ENCODE measurements around the gene EFCAB8. TPM values are rescaled to one million over a fixed set of nuclear protein-coding genes. Genes with fewer than 3 reads are reported as not detected.

The EFCAB8 gene
- total RNA-seq, 1 experiment from 2014 or later, result not detected

GRCh38 chr20:33005132-33005566 lies 146.4 kb downstream of the EFCAB8 start:
- ChIA-PET CTCF (interaction anchor here (0.7 to 1.9 kb wide), 4 partner anchors 35 to 1133 kb away, joined by 3 to 5 read pairs (median 3); no protein-coding TSS in a partner anchor), POLR2A (no interaction called here)
- no peaks in the 10 kb centered on the region for H3K36me3 Mint-ChIP-seq (ENCODE audit: insufficient read depth, unreplicated experiment)
- BruUV-seq (replicated peaks), result no TSS peak
- intact Hi-C loops (cut with micrococcal nuclease), result no loop called here
- no peak overlapping the region for H3K27ac Mint-ChIP-seq (ENCODE audit: low read depth, unreplicated experiment)
- H3K4me1 Mint-ChIP-seq (ENCODE audit: insufficient read depth, unreplicated experiment), result no peaks in the 10 kb centered on the region
- no peak overlapping the region for H3K4me3 Mint-ChIP-seq (ENCODE audit: unreplicated experiment)
- peak; percentile 48 for TF ChIP-seq CTCF (IDR thresholded peaks at IDR 0.05; ENCODE audit: unreplicated experiment)
- peaks cover 35% of the 10 kb centered on the region for H3K27me3 Mint-ChIP-seq (ENCODE audit: insufficient read depth, unreplicated experiment)
- DNase-seq (ENCODE audit: unreplicated experiment), result peak; percentile 30
- peaks cover 8% of the 10 kb centered on the region for H3K9me3 Mint-ChIP-seq (ENCODE audit: unreplicated experiment)

GRCh38 chr20:33005908-33006775 lies 147.4 kb downstream of the EFCAB8 start:
- no TSS peak for BruUV-seq (replicated peaks)
- ChIA-PET CTCF (interaction anchor here (1.0 to 1.9 kb wide), 3 partner anchors 8 to 216 kb away, joined by 3 to 5 read pairs (median 4); no protein-coding TSS in a partner anchor), POLR2A (no interaction called here)
- intact Hi-C loops (cut with micrococcal nuclease), result no loop called here
- H3K27ac Mint-ChIP-seq (ENCODE audit: low read depth, unreplicated experiment), result no peak overlapping the region
- no peak for TF ChIP-seq CTCF (IDR thresholded peaks at IDR 0.05; ENCODE audit: unreplicated experiment)
- no peak for DNase-seq (ENCODE audit: unreplicated experiment)
- H3K36me3 Mint-ChIP-seq (ENCODE audit: insufficient read depth, unreplicated experiment), result no peaks in the 10 kb centered on the region
- peaks cover 8% of the 10 kb centered on the region for H3K9me3 Mint-ChIP-seq (ENCODE audit: unreplicated experiment)
- no peak overlapping the region for H3K4me3 Mint-ChIP-seq (ENCODE audit: unreplicated experiment)
- H3K27me3 Mint-ChIP-seq (ENCODE audit: insufficient read depth, unreplicated experiment), result peaks cover 35% of the 10 kb centered on the region
- H3K4me1 Mint-ChIP-seq (ENCODE audit: insufficient read depth, unreplicated experiment), result no peaks in the 10 kb centered on the region

- TF ChIP-seq CTCF (IDR thresholded peaks at IDR 0.05; ENCODE audit: unreplicated experiment), result no peak
- Mint-ChIP-seq H3K9me3 (ENCODE audit: unreplicated experiment) (peaks cover 8% of the 10 kb centered on the region), H3K36me3 (ENCODE audit: insufficient read depth, unreplicated experiment) (no peaks in the 10 kb centered on the region), H3K27ac (ENCODE audit: low read depth, unreplicated experiment) (no peak overlapping the region), H3K4me3 (ENCODE audit: unreplicated experiment) (no peak overlapping the region), H3K27me3 (ENCODE audit: insufficient read depth, unreplicated experiment) (peaks cover 35% of the 10 kb centered on the region), H3K4me1 (ENCODE audit: insufficient read depth, unreplicated experiment) (no peaks in the 10 kb centered on the region)
- ChIA-PET CTCF (interaction anchor here (0.6 to 1.4 kb wide), 2 partner anchors 41 to 217 kb away, joined by 3 read pairs; no protein-coding TSS in a partner anchor), POLR2A (no interaction called here)
- DNase-seq (ENCODE audit: unreplicated experiment), result no peak
- BruUV-seq (replicated peaks), result no TSS peak
- intact Hi-C loops (cut with micrococcal nuclease), result no loop called here
Observed at GRCh38 chr20:33006776-33007375, 148.2 kb downstream of the EFCAB8 start.
